Daoy (cell line): ENCODE measurements around the gene ANKRD33. TPM values are rescaled to one million over a fixed set of nuclear protein-coding genes. Genes with fewer than 3 reads are reported as not detected.
"Not testable (repeated sequence)": the region's sequence is repeated elsewhere in the genome, so short reads cannot be mapped to it uniquely, and the experiment has no call there.

Experiments used
- DNase-seq: peaks from one replicate; pipeline ENCODE4 v3.0.0-alpha.2; 2015; ENCODE audit warnings: low read depth
- total RNA-seq: library from RNA; depleted of rRNA; stranded (reverse); fragments of >200 nt; shearing (Covaris generic); gene quantifications from 2 replicates; pipeline ENCODE4 v1.2.3, GENCODE V29; 2014

ANKRD33 gene
- total RNA-seq, 1 experiment from 2014 or later = not detected

DNA sequence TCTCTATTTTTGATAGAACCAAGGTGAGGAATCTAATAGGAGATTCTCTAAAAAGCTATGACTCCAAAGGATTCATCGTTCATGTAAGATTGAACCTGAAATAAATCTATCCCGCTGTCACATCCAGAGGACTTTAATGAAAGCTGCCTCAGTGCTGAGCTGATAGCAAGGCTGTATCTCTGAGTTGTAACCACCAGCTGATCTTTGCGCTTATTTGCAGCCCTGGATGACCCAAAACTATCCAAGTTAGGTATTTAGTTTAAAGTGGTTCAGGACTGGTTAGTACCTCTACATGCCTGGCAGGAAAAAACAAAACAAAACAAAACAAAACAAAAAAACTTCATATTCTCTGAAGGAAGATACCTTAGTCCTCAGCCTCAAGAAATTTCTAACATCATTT lies 8.8 kb upstream of the ANKRD33 start:
- no peak for DNase-seq

DNA sequence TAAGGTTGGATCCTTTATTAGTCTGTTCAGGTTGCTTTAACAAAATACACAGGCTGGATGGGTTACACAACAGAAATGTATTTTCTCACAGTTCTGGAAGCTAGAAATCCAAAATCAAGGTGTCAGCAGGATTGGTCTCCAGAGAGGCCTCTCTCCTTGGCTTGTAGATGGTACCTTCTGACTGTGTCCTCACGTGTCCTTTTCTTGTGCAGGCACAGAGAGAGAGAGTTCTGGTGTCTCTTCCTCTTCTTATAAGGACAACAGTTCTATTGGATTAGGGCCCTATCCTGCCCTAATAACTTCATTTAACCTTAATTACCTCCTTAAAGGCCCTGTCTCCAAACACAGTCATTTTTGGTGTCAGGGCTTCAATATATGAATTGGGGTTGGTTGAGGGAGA lies 4.6 kb upstream of the ANKRD33 start:
- DNase-seq = no peak

DNA sequence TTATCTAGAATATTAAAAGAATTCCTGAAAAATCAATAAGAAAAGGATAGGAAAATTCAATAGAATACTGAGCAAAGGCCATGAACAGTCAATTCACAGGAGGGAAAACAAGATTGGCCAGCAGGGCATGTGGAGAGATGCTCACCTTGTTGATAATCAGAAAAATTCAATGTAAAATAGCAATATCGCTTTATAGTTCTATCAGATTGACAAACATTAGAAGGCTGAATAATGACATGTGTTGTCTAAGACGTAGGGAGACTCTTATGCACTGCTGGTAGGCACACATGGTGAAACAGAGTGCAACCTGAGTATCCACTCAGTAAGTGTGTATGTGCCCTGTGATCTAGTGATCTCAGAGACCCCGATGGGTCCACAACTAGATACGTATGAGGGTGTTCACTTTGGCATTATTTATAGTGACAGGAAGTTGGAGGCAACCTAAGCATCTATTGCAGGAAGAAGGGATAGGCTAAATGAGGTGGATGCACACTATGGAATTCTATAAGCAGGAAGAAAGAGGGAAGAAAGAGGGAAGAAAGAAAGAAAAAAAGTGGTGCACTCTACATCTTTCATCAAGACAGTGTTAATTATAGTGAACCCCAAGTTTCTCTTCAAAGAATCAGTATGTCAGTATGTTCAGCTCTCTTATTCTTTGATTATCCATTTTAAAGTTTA lies 3.8 kb upstream of the ANKRD33 start:
- DNase-seq = no peak

DNA sequence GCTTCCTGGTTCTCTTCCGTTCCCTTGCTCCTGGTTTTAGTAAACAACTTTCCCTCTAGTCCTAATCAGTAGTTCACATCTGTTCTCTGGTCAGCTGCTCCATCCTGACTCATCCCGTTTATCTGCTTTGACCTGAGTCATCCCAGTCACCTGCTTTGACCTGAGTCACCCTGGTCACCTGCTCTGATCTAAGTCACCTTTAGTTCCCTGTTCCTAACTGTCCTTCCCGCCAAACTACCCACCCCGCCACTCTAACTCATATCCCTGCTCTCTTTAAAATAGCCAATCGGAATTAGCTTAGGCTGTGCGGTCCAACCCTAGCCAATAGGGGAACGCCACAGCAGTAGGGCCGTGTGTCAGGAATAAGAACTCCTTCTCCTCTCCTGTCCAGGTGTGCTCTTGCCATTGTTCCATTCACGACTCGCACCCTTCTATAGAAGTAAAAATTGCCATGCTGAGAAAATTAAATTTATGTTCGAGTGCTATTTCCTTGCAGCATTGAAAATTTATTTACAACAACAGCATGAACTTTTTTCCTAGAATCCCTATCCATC lies 3.1 kb upstream of the ANKRD33 start:
- DNase-seq = no peak

DNA sequence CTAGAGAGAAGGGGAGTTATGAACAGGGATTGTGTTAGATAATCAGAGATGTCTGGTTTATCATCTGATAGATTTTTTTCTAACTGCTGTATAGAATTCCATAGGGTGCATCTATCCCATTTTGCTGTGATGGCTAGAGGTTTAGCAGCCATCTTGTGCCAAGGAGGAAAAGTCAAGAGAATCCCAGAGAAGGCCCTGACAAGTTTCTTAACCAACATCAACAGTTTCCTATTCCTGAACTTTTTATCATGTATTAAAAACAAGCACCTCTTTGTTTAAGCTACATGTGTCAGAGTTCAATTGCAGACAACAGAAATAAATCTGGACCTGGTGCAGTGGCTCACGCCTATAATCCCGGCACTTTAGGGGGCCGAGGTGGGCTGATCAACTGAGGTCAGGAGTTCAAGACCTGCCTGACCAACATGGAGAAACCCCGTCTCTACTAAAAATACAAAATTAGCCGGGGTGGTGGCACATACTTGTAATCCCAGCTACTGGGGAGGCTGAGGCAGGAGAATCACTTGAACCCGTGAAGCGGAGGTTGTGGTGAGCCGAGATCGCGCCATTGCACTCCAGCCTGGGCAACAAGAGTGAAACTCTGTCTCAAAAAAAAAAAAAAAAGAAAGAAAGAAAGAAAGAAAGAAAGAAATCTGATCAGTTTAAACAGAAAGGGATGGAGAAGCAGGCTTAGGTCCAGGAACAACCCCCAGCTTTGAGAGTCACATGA lies 2.4 kb upstream of the ANKRD33 start:
- DNase-seq = not testable (repeated sequence)

DNA sequence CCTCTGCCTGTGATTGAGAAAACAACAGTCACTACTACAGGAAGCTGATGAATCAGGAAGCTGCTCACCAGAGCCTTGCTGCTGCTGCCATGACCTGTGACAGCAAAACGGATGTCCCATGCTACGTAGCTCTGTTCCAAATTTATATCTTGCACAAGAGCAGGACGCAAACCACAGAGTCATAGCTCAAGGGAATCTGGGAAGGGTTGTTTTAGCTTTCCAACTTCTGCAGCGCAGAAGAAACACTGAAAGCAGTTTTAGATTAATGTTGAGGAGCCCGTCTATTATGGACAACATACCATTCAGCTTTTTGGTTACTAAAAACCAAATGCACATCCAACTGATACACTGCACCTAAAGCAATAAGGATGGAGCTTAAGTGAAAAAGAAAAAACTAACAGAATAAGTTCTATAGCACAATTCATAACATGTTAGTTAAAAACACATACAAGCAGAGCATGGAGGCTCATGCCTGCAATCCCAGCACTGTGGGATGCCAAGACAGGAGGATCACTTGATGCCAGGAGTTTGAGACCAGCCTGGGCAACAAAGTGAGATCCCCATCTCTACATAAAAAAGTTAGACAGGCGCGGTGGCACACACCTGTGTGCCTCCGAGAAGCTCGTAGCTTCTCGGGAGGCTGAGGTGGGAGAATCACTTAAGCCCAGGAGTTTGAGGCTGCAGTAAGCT lies 1.7 kb upstream of the ANKRD33 start:
- peak; percentile 82 for DNase-seq

DNA sequence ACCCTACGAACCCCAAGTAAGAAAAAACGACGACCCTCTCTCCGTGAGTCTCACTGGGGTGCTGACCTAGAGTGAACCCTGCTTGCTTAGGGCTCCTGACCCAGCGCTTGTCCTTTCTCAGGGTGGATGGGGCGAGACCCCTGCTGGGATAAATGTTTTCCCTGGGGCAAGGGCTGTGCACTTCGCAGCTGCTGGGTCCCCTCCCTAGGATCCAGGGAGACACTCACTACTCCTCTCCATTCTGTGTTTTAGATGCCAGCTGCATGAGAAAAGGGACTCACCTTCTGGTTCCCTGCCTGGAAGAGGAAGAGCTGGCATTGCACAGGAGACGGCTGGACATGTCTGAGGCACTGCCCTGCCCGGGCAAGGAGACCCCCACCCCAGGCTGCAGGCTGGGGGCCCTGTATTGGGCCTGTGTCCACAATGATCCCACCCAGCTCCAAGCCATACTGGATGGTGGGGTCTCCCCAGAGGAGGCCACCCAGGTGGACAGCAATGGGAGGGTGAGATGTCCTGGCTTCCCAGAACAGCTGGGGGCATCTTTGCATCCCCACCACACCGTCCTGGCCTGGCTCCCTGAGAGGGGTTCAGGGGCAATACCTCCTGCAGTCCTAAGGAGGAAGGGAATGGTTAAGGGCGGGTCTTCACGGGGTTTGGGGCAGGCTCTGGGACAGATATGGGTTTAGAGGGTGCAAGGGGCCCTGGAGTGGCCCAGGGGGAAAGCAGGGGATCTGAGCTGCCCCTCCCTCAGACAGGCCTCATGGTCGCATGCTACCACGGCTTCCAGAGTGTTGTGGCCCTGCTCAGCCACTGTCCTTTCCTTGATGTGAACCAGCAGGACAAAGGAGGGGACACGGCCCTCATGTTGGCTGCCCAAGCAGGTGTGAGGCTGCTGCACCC lies 663 bp downstream of the ANKRD33 start:
- no peak for DNase-seq

DNA sequence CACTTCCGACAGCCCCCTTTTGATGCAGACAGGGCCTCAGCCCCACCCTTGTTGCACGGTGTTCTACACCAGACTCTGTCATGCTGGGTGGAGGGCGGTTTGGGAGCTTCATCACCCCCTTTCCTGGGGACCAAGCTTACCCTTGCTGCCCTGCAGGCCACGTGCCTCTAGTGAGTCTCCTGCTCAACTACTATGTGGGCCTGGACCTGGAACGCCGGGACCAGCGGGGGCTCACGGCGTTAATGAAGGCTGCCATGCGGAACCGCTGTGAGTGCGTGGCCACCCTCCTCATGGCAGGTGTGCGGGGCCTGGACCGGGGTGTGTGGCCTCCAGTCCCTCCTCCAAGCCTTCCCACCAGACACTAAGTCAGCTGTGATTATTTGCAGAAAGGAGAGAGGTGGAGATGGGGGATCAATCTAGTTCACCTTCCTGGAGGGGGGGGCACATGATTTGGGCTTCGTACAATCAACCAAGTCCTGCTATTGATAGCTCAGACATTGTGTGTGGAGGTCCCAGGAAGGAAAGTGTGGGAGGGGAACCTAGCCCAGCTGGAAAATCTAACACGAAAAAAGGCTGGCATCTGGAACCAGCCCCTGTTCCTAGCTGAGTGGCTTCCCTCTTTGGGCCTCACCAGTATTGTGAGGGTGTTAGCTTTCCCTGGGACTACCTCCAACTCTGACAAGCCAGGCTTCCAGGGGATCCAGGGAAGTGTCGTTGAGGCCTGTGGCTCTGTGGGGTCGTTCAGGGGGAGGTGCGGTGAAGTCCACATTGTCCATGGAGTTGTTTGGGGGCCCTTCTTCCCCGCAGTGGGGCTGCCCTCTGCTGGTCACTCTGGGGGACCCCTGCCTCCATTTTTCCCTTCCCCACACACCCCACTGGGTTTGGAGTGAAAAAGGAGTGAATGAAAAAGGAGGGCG lies 1.6 kb downstream of the ANKRD33 start:
- no peak for DNase-seq

DNA sequence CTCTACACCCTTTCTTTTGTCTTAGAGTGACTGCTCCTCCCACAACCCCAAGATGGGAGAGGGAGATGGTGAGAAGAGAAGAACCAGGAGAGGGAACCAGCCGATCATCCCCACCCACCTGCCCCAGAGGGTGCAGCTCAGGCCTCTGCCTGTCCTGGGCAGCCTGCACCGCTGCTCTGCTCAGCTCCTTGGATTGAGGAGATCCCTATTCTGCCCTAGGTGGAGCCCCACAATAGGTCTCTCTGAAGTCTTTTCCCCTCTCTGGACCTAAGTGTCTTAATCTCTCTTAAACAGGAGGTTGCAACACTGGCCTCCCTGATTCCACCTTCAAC lies 2.2 kb downstream of the ANKRD33 start:
- no peak for DNase-seq

DNA sequence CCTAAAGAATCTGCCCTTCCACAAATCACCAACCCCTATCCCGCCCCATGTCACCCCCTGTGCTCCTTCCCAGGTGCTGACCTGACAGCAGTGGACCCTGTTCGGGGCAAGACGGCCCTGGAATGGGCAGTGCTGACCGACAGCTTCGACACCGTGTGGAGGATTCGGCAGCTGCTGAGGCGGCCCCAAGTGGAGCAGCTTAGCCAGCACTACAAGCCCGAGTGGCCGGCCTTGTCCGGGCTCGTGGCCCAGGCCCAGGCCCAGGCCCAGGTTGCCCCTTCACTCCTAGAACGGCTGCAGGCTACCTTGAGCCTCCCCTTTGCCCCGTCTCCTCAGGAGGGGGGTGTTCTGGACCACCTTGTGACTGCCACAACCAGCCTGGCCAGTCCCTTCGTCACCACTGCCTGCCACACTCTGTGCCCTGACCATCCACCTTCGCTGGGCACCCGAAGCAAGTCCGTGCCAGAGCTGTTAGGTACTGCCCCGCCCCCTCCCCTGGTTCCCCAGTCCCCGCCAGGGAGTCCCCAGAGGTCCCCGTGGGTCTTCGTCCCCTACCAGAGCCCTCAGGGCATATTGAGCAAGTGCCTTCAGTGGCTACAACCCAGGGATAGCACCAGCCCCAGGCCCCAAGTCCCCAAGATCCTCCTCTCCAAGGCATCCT lies 2.7 kb downstream of the ANKRD33 start:
- DNase-seq = no peak

DNA sequence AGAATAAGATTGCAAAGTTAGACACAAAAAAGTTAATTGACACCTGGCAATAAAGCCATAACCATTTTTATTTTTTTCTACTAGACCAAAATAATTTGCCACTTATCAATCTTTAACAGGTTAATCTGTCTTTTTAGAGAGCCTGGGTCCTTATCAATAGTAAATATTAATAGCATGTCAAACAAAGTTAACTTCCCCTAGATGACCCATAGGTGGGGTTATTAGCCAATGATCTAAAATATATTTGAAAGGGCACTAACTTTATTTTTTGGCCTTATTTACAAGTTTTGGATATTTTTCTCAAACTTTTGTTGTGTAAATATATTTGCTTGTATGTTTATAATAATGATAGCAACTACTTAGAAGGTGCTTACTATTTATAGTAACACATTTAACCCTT lies 3.9 kb downstream of the ANKRD33 start:
- DNase-seq = no peak

DNA sequence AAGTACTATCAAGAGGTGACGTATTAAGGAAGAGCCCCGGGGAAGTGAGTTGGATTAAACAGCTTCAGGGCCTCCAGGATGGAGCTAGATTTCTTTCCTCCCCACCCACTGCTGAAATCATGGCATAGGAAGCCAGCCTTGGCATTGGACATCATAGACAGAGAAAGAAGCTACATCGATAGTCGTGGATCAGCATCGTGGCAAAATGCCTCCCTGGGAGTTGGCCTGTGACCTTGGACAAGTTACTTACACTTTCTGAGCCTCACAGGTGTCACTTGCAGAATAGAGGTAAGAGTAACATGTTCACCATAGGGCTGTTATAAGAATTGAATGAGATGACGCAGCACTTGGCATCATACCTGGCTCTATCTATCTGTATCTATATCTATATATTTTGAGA lies 5.9 kb downstream of the ANKRD33 start:
- DNase-seq = no peak

DNA sequence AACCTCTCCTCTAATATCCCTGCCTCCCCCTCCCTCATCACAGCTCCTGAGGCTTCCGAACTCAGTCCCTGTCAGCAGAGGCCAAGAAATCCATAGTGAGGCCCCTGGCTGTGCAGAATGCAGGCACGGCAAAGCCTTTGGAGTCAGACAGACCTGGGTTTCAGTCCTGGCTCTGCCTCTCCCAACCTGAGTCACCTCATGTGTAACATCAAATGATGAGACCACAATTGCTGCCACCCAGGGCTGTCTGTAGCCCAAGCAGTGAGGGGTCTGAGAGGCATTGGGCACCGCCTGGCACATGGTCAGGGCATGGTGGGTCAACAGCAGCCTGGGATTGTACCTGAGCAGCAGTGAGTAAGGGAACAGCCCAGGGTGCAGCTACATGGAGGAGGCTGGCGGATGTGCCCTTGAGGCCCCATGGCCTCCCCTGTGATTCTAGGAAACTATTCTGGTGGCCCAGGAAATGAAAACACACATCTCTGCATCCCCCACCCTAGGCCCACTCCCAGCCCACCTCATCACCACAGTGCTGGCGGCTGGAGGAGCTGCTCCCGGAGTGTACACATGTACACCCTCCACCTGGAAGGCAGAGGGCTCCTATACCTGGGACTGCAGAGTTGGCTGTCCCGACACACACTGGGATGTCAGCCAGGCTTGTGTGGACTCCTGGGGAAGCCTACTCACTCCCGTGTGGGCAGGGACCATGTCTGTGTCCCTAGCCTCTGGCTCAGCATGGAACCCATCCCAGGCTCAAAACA lies 7.7 kb downstream of the ANKRD33 start:
- no peak for DNase-seq

DNA sequence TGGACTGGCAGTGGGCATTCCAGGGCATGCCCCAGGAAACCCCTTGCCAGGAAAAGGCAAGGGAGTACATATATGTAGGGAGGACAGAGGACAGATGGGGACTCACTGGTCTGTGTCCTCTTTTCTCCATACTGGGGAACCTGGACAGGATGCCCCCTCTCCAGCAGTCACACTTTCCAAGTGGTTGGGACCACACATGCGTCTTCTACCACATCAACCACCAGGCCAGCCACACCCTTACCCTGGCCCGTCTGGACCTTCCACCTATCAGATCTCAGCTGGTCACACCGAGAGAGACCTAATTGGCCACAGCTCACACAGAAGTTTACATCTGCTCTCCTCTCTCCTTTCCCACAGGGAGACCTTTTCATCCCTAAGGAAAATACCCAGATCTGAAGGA lies 8.3 kb downstream of the ANKRD33 start:
- no peak for DNase-seq

DNA sequence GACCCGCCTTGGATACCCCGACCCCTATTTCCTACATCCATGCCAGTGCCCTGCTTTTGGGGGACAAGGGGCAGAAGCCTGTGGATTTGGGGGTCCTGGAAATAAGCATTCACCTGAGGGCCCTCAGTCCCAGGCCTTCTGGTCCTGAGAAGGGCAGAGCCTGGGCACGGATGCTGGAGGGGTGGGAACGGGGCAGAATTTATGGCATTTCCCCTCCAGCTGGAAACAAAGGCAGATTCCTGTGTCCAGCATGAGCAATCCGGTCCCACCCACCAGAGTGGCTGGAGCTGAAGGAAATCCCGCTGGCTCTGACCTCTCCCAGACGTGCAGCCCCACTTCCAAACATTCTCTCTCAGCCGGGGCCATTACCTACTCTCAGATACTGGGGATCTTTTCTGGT lies 9.3 kb downstream of the ANKRD33 start:
- no peak for DNase-seq

DNA sequence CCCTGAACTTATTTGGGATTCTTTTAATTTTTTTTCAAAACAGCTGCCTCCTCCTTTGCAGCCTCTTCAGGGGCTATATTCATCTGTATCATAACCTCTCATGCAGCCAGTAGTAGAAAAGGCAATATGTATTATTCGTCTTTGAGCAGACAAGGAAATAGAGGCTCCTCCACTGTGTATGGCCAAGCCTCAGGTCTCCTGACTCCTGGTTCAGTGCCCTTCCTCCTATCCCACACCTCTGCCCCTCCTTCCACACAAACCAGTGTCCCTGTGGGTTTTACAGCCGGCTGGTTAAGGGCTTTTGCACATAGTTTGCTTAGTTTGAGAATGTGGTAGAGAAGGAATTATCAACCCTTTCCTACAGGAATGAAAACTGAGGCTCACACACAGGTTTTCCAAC lies 10.6 kb downstream of the ANKRD33 start:
- no peak for DNase-seq

DNA sequence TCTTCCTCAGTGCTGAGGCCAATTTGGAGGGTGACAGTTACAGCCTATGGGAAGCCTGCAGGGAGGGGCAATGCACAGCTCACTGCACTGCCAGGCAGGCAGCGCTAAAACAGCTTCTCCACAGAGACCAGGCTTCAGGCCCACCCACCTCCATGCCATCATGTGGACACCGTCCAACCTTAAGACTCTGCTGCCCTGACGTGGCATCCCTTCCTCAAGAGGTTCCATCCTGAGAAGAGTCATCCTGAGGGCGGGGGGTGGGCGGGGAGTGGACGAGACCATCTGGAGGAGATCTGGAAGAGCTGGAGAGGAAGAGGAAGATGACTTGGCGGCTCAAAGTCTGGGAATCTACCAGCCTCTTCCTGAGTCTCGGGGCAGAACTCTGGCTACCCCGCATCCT lies 11.0 kb downstream of the ANKRD33 start:
- peak; percentile 80 for DNase-seq

DNA sequence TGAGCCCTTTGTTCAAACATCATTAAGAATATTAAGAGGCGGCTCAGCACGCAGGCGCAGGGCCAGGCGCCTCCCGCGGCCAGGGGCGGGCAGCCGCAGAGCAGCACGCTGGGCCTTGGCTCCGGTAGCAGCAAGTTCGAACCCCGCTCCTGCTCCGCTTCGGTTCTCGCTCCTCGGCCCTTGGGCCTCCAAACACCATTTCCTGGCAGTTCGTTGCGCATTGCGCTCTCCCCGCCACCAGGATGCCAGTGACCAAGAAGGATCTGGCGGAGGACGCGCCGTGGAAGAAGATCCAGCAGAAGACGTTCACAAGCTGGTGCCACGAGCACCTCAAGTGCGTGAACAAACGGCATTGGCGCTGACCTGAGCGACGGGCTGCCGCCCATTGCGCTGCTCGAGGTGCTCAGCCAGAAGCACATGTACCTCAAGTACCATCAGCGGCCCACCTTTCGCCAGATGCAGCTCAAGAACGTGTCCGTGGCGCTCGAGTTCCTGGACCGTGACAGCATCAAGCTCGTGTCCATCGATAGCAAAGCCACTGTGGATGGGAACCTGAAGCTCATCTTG lies 12.5 kb downstream of the ANKRD33 start:
- DNase-seq = no peak
